SK-N-SH (cell line): Measurements from ENCODE around the gene CASP7. TPM values are rescaled to one million over a fixed set of nuclear protein-coding genes. Genes with fewer than 3 reads are reported as not detected.

Experiments used
- CTCF ChIA-PET: fragments of 300-600, 350-600 bp; formaldehyde crosslinking; extraction: SDS; loops from one replicate; lab custom pipeline; 2021; lab: Yijun Ruan, JAX
- POLR2A ChIA-PET: fragments of 350-600 bp; sonication (Branson Sonifier 250); formaldehyde crosslinking; extraction: SDS; loops from one replicate; lab custom pipeline; 2020; ENCODE audit warnings: antibody characterized with exemption, inconsistent platforms; lab: Yijun Ruan, JAX
- DNase-seq: peaks from one replicate; pipeline ENCODE4 v3.0.0; 2012
- H2AFZ ChIP-seq: fragments of 200-600 bp; sonication (generic); 2 replicates; pipeline ENCODE4 v1.8.1; 2016; ENCODE audit warnings: antibody characterized with exemption, mild to moderate bottlenecking, low read depth
- H3F3A ChIP-seq: fragments of 200-600 bp; sonication (generic); replicated peaks from 2 replicates; pipeline ENCODE3; 2016; ENCODE audit warnings: antibody characterized with exemption, mild to moderate bottlenecking; ENCODE audit not compliant: insufficient read depth
- H3K27ac ChIP-seq, 2 experiments: fragments of 200-500 bp in 1 of 2; fragments of 200-600 bp in 1 of 2; sonication (Bioruptor generic) in 1 of 2; sonication (generic), shearing (Covaris generic) in 1 of 2; 2 replicates each; pipeline versions ENCODE4 v1.5.1 to v1.6.1; 2014 to 2016; ENCODE audit warnings: low read depth in 2 of 2, inconsistent platforms in 1 of 2, low read length in 1 of 2, mild to moderate bottlenecking in 1 of 2, mixed read lengths in 1 of 2
- H3K27me3 ChIP-seq: fragments of 200-600 bp; sonication (generic), shearing (Covaris generic); 2 replicates; pipeline ENCODE4 v1.6.1; 2016; ENCODE audit warnings: mixed run types; ENCODE audit not compliant: insufficient read depth
- H3K36me3 ChIP-seq, 2 experiments: fragments of 200-500 bp in 1 of 2; fragments of 200-600 bp in 1 of 2; sonication (Bioruptor generic) in 1 of 2; sonication (generic) in 1 of 2; replicated peaks in 1 of 2; 2 replicates each; pipeline versions ENCODE3 to v1.5.1; 2014 to 2016; ENCODE audit warnings: low read length in 1 of 2, mild to moderate bottlenecking in 1 of 2; ENCODE audit not compliant: insufficient read depth in 2 of 2, control insufficient read depth in 1 of 2
- H3K4me1 ChIP-seq, 2 experiments: fragments of 200-500 bp in 1 of 2; fragments of 200-600 bp in 1 of 2; sonication (Bioruptor generic) in 1 of 2; sonication (generic), shearing (Covaris generic) in 1 of 2; 2 replicates each; pipeline versions ENCODE4 v1.5.1 to v1.6.1; 2014 to 2016; ENCODE audit warnings: low read depth in 1 of 2, low read length in 1 of 2, mixed run types in 1 of 2; ENCODE audit not compliant: insufficient read depth in 2 of 2, control insufficient read depth in 1 of 2
- H3K4me2 ChIP-seq: fragments of 200-600 bp; sonication (generic), shearing (Covaris generic); 2 replicates; pipeline ENCODE4 v1.6.1; 2017; ENCODE audit warnings: mixed run types
- H3K4me3 ChIP-seq, 2 experiments: fragments of 200-500 bp in 1 of 2; fragments of 200-600 bp in 1 of 2; sonication (Bioruptor generic) in 1 of 2; sonication (generic), shearing (Covaris generic) in 1 of 2; 2 replicates each; pipeline versions ENCODE4 v1.5.1 to v1.8.1; 2014 to 2016; ENCODE audit warnings: low read depth in 2 of 2, inconsistent platforms in 1 of 2, low read length in 1 of 2, mild to moderate bottlenecking in 1 of 2, mixed read lengths in 1 of 2, moderate library complexity in 1 of 2
- H3K79me2 ChIP-seq: fragments of 200-600 bp; sonication (generic); 2 replicates; pipeline ENCODE4 v1.8.1; 2017; ENCODE audit warnings: mild to moderate bottlenecking; ENCODE audit not compliant: insufficient read depth
- H3K9ac ChIP-seq: fragments of 200-600 bp; sonication (generic); 2 replicates; pipeline ENCODE4 v1.6.1; 2017; ENCODE audit warnings: mixed run types
- H3K9me2 ChIP-seq: fragments of 200-600 bp; sonication (generic); 2 replicates; pipeline ENCODE4 v1.6.1; 2017; ENCODE audit warnings: mixed run types
- H3K9me3 ChIP-seq: fragments of 200-600 bp; sonication (generic); 2 replicates; pipeline ENCODE4 v1.6.1; 2017; ENCODE audit warnings: mixed run types, mild to moderate bottlenecking, moderate library complexity
- H4K20me1 ChIP-seq: fragments of 200-600 bp; sonication (generic); 2 replicates; pipeline ENCODE4 v1.6.1; 2017; ENCODE audit warnings: mild to moderate bottlenecking, mixed run types; ENCODE audit not compliant: insufficient read depth
- EP300 ChIP-seq, 2 experiments: IDR thresholded peaks; 2 replicates each; pipeline versions ENCODE4 v1.4.0 to v1.6.1; 2012; ENCODE audit warnings: borderline replicate concordance in 1 of 2, low read depth in 1 of 2, low read length in 1 of 2
- EZH2phosphoT487 ChIP-seq: fragments of 200-600 bp; sonication (generic); IDR thresholded peaks from 2 replicates; pipeline ENCODE4 v1.6.1; 2017; ENCODE audit warnings: low read depth, mixed run types, mild to moderate bottlenecking, antibody characterized with exemption, moderate library complexity, borderline replicate concordance
- FOSL2 ChIP-seq: IDR thresholded peaks from 2 replicates; pipeline ENCODE4 v1.4.0; 2012; ENCODE audit warnings: low read depth, mild to moderate bottlenecking, moderate library complexity, borderline replicate concordance
- FOXM1 ChIP-seq: IDR thresholded peaks from 2 replicates; pipeline ENCODE4 v1.4.0; 2012; ENCODE audit warnings: low read depth, mild to moderate bottlenecking
- GABPA ChIP-seq: IDR thresholded peaks from 2 replicates; pipeline ENCODE4 v1.4.0; 2012; ENCODE audit warnings: low read depth, mild to moderate bottlenecking
- MXI1 ChIP-seq: IDR thresholded peaks from 2 replicates; pipeline ENCODE4 v1.6.1; 2012; ENCODE audit warnings: mild to moderate bottlenecking, low read depth, low read length, improper control_type of control experiment
- NFIC ChIP-seq: IDR thresholded peaks from 2 replicates; pipeline ENCODE4 v1.4.0; 2012; ENCODE audit warnings: borderline replicate concordance
- POLR2AphosphoS5 ChIP-seq: IDR thresholded peaks from 2 replicates; pipeline ENCODE4 v1.6.1; 2012; ENCODE audit warnings: low read depth, low read length
- RAD21 ChIP-seq: IDR thresholded peaks from 2 replicates; pipeline ENCODE4 v1.6.1; 2012; ENCODE audit warnings: mild to moderate bottlenecking, low read length
- RCOR1 ChIP-seq: fragments of 150-350 bp; IDR thresholded peaks from 2 replicates; pipeline ENCODE4 v1.6.1; 2017; ENCODE audit warnings: antibody characterized with exemption, low read length
- SIN3A ChIP-seq: IDR thresholded peaks from 2 replicates; pipeline ENCODE4 v1.6.1; 2012; ENCODE audit warnings: low read depth, mild to moderate bottlenecking, low read length, moderate library complexity, borderline replicate concordance
- TCF12 ChIP-seq: IDR thresholded peaks from 2 replicates; pipeline ENCODE4 v1.4.0; 2012
- TEAD4 ChIP-seq: IDR thresholded peaks from 2 replicates; pipeline ENCODE4 v1.4.0; 2012; ENCODE audit warnings: mild to moderate bottlenecking, borderline replicate concordance; ENCODE audit not compliant: insufficient read depth
- WGBS: methylation state at CpG from one replicate; pipeline ENCODE4 v1.1.6; 2017; ENCODE audit warnings: low lambda C conversion rate; 5-methylcytosine and 5-hydroxymethylcytosine counted together
- polyA plus RNA-seq, 3 experiments: library from polyadenylated mRNA; depleted of rRNA; stranded (reverse); fragments of >200 nt; gene quantifications; 2 replicates each; pipeline ENCODE4 v1.2.3, GENCODE V29; 2012
- TF ChIP-seq, protein P1 (sequence below): IDR thresholded peaks from 2 replicates; pipeline ENCODE4 v1.4.0; 2012; ENCODE audit warnings: low read depth, borderline replicate concordance
- TF ChIP-seq, protein P2 (sequence below): fragments of 150-350 bp; IDR thresholded peaks from 2 replicates; pipeline ENCODE4 v1.6.1; 2016; ENCODE audit warnings: mild to moderate bottlenecking, low read depth, low read length

CASP7 gene
- polyA plus RNA-seq, 1 of the 3 experiments (the other 2 are of a cell fraction), result 15.1 TPM

DNA sequence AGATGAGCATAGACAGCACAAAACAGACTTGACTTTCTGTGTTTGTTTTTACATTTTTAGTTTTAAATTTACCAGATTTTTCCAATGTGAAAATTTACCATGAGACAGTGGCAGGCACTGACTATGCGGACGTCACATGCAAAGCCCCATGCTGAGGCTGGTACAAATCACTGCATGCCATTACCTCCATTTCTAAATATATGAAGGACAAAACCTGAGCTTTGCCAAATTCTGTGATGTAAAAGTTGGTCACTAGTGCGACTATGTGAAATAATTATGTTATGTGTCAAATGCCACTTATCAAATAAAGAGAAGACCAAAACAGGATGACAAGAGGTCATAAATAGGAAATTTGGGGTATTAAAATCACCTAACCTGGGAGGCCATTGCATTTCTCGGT lies 38.0 kb upstream of the CASP7 start:
- H3K36me3 ChIP-seq, result no peaks in the 10 kb centered on the region
- H4K20me1 ChIP-seq, result no peaks in the 10 kb centered on the region
- POLR2A ChIA-PET, result no interaction called here

GRCh38 chr10:113643183-113643582 lies 36.5 kb upstream of the CASP7 start:
- TF ChIP-seq, protein P1, sequence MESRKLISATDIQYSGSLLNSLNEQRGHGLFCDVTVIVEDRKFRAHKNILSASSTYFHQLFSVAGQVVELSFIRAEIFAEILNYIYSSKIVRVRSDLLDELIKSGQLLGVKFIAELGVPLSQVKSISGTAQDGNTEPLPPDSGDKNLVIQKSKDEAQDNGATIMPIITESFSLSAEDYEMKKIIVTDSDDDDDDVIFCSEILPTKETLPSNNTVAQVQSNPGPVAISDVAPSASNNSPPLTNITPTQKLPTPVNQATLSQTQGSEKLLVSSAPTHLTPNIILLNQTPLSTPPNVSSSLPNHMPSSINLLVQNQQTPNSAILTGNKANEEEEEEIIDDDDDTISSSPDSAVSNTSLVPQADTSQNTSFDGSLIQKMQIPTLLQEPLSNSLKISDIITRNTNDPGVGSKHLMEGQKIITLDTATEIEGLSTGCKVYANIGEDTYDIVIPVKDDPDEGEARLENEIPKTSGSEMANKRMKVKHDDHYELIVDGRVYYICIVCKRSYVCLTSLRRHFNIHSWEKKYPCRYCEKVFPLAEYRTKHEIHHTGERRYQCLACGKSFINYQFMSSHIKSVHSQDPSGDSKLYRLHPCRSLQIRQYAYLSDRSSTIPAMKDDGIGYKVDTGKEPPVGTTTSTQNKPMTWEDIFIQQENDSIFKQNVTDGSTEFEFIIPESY, result no peak
- no peak for TF ChIP-seq FOXM1
- TF ChIP-seq TCF12, result no peak
- no peak for TF ChIP-seq RCOR1
- TF ChIP-seq POLR2AphosphoS5, result no peak
- TF ChIP-seq NFIC, result no peak
- TF ChIP-seq FOSL2, result no peak
- TF ChIP-seq RAD21, result no peak
- TF ChIP-seq MXI1, result no peak
- TF ChIP-seq, protein P2, sequence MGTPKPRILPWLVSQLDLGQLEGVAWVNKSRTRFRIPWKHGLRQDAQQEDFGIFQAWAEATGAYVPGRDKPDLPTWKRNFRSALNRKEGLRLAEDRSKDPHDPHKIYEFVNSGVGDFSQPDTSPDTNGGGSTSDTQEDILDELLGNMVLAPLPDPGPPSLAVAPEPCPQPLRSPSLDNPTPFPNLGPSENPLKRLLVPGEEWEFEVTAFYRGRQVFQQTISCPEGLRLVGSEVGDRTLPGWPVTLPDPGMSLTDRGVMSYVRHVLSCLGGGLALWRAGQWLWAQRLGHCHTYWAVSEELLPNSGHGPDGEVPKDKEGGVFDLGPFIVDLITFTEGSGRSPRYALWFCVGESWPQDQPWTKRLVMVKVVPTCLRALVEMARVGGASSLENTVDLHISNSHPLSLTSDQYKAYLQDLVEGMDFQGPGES, result no peak
- no peak for TF ChIP-seq EP300 (IDR thresholded peaks at IDR 0.05; ENCODE audit: borderline replicate concordance in 1 of 2, low read depth in 1 of 2, low read length in 1 of 2)
- TF ChIP-seq TEAD4, result no peak
- TF ChIP-seq EZH2phosphoT487, result no peak
- no peak for DNase-seq
- Histone ChIP-seq H3K4me2 (no peak overlapping the region), H3K9me3 (no peaks in the 10 kb centered on the region), H3K4me3 (no peak overlapping the region), H4K20me1 (no peaks in the 10 kb centered on the region), H3K9me2 (no peaks in the 10 kb centered on the region), H3K4me1 (peaks cover 0 to 4% of the 10 kb centered on the region in 2 experiments; a peak in 2 of 4 replicates), H3K27ac (no peak overlapping the region), H3K9ac (no peak overlapping the region), H3K79me2 (no peaks in the 10 kb centered on the region), H2AFZ (no peak overlapping the region), H3K36me3 (no peaks in the 10 kb centered on the region), H3F3A (no peaks in the 10 kb centered on the region), H3K27me3 (peaks cover 6% of the 10 kb centered on the region; the same call in 1 of the 2 replicates)
- CTCF ChIA-PET, result no interaction called here
- 22% methylated on average over 4 of the region's 4 CpGs for WGBS
- POLR2A ChIA-PET, result no interaction called here

More for the DNA sequence above, 38.0 kb upstream of the CASP7 start:
- Histone ChIP-seq H3K9me2 (no peaks in the 10 kb centered on the region), H2AFZ (no peak overlapping the region), H3K27me3 (peaks cover 6% of the 10 kb centered on the region; the same call in 1 of the 2 replicates), H3K9ac (no peak overlapping the region), H3K27ac (no peak overlapping the region), H3K4me2 (no peak overlapping the region), H3K9me3 (no peaks in the 10 kb centered on the region), H3K4me1 (peaks cover 0 to 4% of the 10 kb centered on the region in 2 experiments; a peak in 2 of 4 replicates), H3F3A (no peaks in the 10 kb centered on the region), H3K4me3 (no peak overlapping the region), H3K79me2 (no peaks in the 10 kb centered on the region)
- 40% methylated on average over 4 of the region's 4 CpGs for WGBS
- TF ChIP-seq SIN3A (no peak), EP300 (IDR thresholded peaks at IDR 0.05; ENCODE audit: borderline replicate concordance in 1 of 2, low read depth in 1 of 2, low read length in 1 of 2) (no peak), MXI1 (no peak), GABPA (no peak), RCOR1 (no peak)
- TF ChIP-seq, protein P2, result no peak
- DNase-seq, result no peak
- CTCF ChIA-PET, result no interaction called here
